Erythroblast (primary cell): ENCODE results near the gene OSBP2.
"Not testable (repeated sequence)": the region's sequence is repeated elsewhere in the genome, so short reads cannot be mapped to it uniquely, and the experiment has no call there.

Experiments used
- GATA1 ChIP-seq: IDR thresholded peaks from 2 replicates; pipeline ENCODE4 v1.6.1; 2011; ENCODE audit warnings: low read depth, mild to moderate bottlenecking, control low read depth, low read length, moderate library complexity
- POLR2A ChIP-seq: IDR thresholded peaks from 2 replicates; pipeline ENCODE4 v1.6.1; 2011; ENCODE audit warnings: mild to moderate bottlenecking, low read length

DNA sequence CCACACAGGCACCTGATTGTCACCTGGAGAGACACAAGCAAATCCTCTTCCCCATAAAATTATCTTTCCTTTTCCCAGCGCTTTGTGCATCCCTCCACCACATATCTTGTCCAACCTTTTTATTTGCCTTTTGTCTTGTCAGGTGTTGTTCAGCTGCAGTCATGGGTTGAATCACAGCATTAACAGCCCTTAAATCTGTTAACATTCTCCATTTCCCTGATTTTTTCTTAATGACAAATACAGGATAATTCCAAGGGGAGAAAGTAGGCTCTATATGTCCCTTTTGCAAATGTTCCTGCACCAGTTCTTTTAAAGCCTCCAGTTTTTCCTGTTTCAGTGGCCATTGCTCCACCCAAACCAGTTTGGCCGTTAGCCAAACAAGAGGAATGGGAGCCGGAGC is 18.1 kb upstream of the OSBP2 start:
- TF ChIP-seq POLR2A, GATA1: not testable (repeated sequence)
